Peyer's patch (tissue), 4 donors: Measurements from ENCODE around the gene FOXD3. TPM values are rescaled to one million over a fixed set of nuclear protein-coding genes. Genes with fewer than 3 reads are reported as not detected.

Experiments used
- DNase-seq, 3 donors: peaks; one replicate each; pipeline ENCODE4 v3.0.0-alpha.2; 2017 to 2019
- H3K27ac ChIP-seq, 4 donors: fragments of 200-600 bp; sonication (generic); one replicate each; pipeline ENCODE4 v1.5.1; 2016 to 2019
- H3K27me3 ChIP-seq, 2 donors: fragments of 200-600 bp; sonication (generic); one replicate each; pipeline ENCODE4 v1.5.1; 2019
- H3K36me3 ChIP-seq, 3 donors: fragments of 200-600 bp; sonication (generic); one replicate each; pipeline ENCODE4 v1.5.1; 2016 to 2019
- H3K4me1 ChIP-seq, 4 donors: fragments of 200-600 bp; sonication (generic); one replicate each; pipeline ENCODE4 v1.5.1; 2016 to 2019
- H3K4me3 ChIP-seq, 4 donors: fragments of 200-600 bp; sonication (generic); 1 replicate in 3 of 4; 2 replicates in 1 of 4; pipeline ENCODE4 v1.5.1; 2016 to 2019; ENCODE audit warnings: mild to moderate bottlenecking in 1 of 4
- H3K9me3 ChIP-seq, 4 donors: fragments of 200-600 bp; sonication (generic); one replicate each; pipeline ENCODE4 v1.5.1; 2016 to 2019; ENCODE audit warnings: mild to moderate bottlenecking in 1 of 4
- POLR2A ChIP-seq, 2 donors: fragments of 450-650 bp; IDR thresholded peaks; one replicate each; pipeline ENCODE4 v1.5.1; 2017; ENCODE audit warnings: antibody characterized with exemption in 2 of 2, mild to moderate bottlenecking in 2 of 2, moderate library complexity in 2 of 2
- total RNA-seq, 4 donors: library from RNA; depleted of rRNA; stranded (reverse); fragments of >200 nt; gene quantifications; one replicate each; pipeline ENCODE4 v1.1.0, GENCODE V29; 2016
- TF ChIP-seq, protein P1 (sequence below), 6 experiments: fragments of 450-650 bp in 4 of 6; fragments of 200-600 bp in 2 of 6; sonication (generic) in 1 of 6; IDR thresholded peaks; one replicate each; pipeline ENCODE4 v1.5.1; 2017 to 2019; ENCODE audit warnings: antibody characterized with exemption in 6 of 6, mild to moderate bottlenecking in 3 of 6, moderate library complexity in 1 of 6

Gene FOXD3
- total RNA-seq: not detected

DNA sequence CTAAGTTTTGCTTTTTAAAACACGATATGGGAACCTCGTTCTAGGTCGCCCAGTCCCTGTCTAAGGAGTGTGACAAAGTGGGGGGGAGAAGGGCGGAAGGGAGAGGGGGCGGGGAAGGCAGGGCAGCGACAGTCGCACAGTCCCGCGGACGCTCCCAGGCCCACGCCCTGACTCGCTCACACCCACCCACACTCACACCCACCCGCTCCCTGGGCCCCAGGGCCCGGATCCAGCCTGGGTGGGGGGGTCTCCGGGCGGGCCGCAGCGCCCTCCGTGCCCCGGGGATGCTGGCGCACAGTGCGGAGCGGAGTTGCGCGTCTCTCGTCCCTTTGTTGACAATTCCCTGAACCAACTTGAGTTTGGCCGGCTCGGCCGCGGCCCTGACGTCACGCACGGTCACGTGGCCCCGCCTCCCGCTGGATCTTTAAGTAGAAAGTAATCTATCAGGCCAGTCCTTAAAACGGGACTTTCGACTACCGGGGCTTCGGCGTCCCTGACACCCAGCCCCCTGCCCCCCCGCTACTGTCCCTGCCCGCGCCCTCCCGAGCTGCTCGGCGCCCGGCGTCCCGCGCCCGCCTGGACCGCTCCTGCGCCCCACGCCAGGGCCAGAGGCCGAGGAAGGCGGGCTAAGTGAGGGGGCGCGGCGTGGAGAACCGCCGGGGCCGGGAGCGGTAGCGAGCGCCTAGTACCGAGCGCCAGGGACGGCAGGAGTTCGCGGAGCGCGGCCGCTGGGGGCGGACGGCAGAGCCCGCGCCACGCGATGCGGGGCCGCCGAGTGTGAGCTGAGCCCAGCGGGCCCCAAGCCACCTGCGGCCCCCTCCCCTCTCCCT lies at the start of gene FOXD3:
TSS of gene FOXD3 (plus strand) at position 454 of the 830 bp plus-strand sequence. CDS start 492 bp downstream, outside the sequence.
- TF ChIP-seq, protein P1, sequence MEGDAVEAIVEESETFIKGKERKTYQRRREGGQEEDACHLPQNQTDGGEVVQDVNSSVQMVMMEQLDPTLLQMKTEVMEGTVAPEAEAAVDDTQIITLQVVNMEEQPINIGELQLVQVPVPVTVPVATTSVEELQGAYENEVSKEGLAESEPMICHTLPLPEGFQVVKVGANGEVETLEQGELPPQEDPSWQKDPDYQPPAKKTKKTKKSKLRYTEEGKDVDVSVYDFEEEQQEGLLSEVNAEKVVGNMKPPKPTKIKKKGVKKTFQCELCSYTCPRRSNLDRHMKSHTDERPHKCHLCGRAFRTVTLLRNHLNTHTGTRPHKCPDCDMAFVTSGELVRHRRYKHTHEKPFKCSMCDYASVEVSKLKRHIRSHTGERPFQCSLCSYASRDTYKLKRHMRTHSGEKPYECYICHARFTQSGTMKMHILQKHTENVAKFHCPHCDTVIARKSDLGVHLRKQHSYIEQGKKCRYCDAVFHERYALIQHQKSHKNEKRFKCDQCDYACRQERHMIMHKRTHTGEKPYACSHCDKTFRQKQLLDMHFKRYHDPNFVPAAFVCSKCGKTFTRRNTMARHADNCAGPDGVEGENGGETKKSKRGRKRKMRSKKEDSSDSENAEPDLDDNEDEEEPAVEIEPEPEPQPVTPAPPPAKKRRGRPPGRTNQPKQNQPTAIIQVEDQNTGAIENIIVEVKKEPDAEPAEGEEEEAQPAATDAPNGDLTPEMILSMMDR (IDR thresholded peaks at IDR 0.05): no peak
- TF ChIP-seq POLR2A (IDR thresholded peaks at IDR 0.05): no peak
- Histone ChIP-seq H3K4me3 (peak within 1 kb of the TSS; percentile 33 to 52 (median 46)), H3K9me3 (peaks cover 0 to 31% (median 0%) of the 10 kb centered on the region in 4 donors), H3K27ac (no peak within 1 kb of the TSS), H3K27me3 (peaks cover 6 to 90% of the 10 kb centered on the region in 2 donors), H3K4me1 (peaks cover 0 to 48% (median 19%) of the 10 kb centered on the region in 4 donors), H3K36me3 (no peaks in the 10 kb centered on the region)
- peak in 2 of 3 donors; percentile 65 to 79 for DNase-seq

DNA sequence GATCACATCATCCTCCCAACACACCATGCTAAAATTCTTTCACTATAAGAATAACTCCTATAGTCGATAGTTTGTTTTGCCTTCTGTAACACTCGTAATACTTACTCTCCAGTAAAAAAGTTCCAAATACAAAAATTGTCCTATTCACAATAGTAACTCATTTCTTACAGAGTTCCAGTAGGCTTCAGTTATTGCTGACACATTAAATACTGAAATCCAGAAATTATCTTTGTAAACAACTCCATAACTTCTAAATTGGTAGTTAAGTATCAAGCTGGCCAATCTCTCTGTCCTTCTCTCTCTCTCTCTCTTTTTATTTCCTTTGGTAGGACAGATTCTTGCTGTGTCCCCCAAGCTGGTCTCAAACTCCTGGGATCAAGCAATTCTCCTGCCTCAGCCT lies 49.6 kb upstream of the FOXD3 start:
- Histone ChIP-seq H3K4me3 (no peak overlapping the region), H3K27me3 (no peaks in the 10 kb centered on the region), H3K4me1 (no peaks in the 10 kb centered on the region), H3K36me3 (no peaks in the 10 kb centered on the region), H3K27ac (no peak overlapping the region), H3K9me3 (no peaks in the 10 kb centered on the region)
- no peak for DNase-seq
- no peak for TF ChIP-seq POLR2A (IDR thresholded peaks at IDR 0.05)
- TF ChIP-seq, protein P1 (IDR thresholded peaks at IDR 0.05): no peak

DNA sequence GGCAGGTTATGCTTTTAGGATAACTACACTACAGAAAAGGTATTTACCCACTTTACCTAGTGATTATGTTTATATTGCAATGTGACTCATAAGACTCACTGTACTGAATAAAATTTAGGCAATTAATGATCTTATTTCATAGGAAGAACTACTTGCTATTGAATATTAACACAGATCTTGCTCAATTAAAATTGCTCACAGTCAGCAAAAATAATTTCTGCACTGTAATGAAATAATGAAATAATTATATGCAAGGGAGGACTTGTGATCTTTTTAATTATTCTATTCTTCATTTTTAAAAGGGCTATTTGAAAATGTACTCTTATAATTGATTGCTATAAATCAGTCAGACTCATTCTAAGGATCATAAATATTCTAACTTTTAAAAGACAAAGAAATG lies 48.0 kb upstream of the FOXD3 start:
- Histone ChIP-seq H3K4me3 (no peak overlapping the region), H3K27me3 (no peaks in the 10 kb centered on the region), H3K36me3 (no peaks in the 10 kb centered on the region), H3K27ac (no peak overlapping the region), H3K9me3 (no peaks in the 10 kb centered on the region), H3K4me1 (no peaks in the 10 kb centered on the region)
- DNase-seq: no peak
- TF ChIP-seq, protein P1 (IDR thresholded peaks at IDR 0.05): no peak
- TF ChIP-seq POLR2A (IDR thresholded peaks at IDR 0.05): no peak

DNA sequence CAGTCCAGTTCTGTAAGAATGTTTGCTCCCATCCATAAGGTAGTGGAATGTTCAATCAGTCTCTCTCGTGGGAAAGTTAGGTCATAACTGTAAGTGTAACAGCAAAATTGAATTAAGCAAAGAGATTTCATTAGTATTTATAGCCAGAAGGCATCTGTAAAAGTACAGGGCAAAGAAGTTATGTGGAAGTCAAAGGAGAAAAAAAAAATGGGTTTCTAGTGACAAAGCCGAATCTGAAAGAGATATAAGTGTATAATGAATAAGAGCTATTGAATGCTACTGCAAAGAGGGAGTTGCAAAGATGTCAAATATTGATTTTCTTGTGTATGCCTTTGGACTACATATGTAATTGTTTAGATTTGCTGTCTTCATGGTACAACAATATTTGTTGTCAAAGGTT lies 47.4 kb upstream of the FOXD3 start:
- no peak overlapping the region for H3K4me3 ChIP-seq
- no peaks in the 10 kb centered on the region for H3K9me3 ChIP-seq
- H3K36me3 ChIP-seq: no peaks in the 10 kb centered on the region
- no peak for TF ChIP-seq POLR2A (IDR thresholded peaks at IDR 0.05)
- TF ChIP-seq, protein P1 (IDR thresholded peaks at IDR 0.05): no peak
- no peaks in the 10 kb centered on the region for H3K27me3 ChIP-seq
- no peaks in the 10 kb centered on the region for H3K4me1 ChIP-seq
- H3K27ac ChIP-seq: no peak overlapping the region
- DNase-seq: no peak

DNA sequence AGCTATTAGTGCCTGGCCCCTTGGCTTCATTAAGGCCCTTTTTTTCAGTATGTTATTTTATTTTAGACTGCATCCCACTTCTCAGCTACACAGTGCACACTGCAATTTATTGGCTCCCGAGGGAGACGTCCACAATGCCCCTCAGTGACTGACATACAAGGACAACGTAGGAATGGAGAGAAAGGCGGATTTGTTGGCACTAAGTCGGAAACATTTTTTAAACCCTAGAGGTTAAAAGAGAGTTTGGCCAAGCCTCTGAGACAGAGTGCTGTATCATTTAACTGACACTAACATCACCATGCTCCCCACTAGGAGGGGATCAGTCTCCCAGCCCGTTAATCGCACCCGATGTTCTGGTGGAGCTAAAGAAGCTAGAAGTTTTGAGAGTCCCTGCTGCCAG lies 45.7 kb upstream of the FOXD3 start:
- no peaks in the 10 kb centered on the region for H3K9me3 ChIP-seq
- no peak overlapping the region for H3K27ac ChIP-seq
- no peak for DNase-seq
- no peaks in the 10 kb centered on the region for H3K36me3 ChIP-seq
- H3K27me3 ChIP-seq: no peaks in the 10 kb centered on the region
- H3K4me1 ChIP-seq: no peaks in the 10 kb centered on the region
- TF ChIP-seq POLR2A (IDR thresholded peaks at IDR 0.05): no peak
- TF ChIP-seq, protein P1 (IDR thresholded peaks at IDR 0.05): no peak
- H3K4me3 ChIP-seq: no peak overlapping the region
